ENCODE data around the gene BABAM2.

BABAM2 gene

GRCh38 chr2:28375742-28376631, 485.5 kb downstream of the BABAM2 start:
- no peak for DNase-seq (ENCODE audit: low read depth in 2 of 2)

GRCh38 chr2:28377195-28377816, 486.8 kb downstream of the BABAM2 start:
- no peak for DNase-seq (ENCODE audit: low read depth in 2 of 2)

GRCh38 chr2:28377984-28378678, 487.6 kb downstream of the BABAM2 start:
- no peak for DNase-seq (ENCODE audit: low read depth in 2 of 2)

GRCh38 chr2:28378679-28379584, 488.4 kb downstream of the BABAM2 start:
- no peak for DNase-seq (ENCODE audit: low read depth in 2 of 2)

- DNase-seq (ENCODE audit: low read depth in 2 of 2) = no peak
These were observed 489.7 kb downstream of the BABAM2 start for GRCh38 chr2:28380219-28380618.

- DNase-seq (ENCODE audit: low read depth in 2 of 2) = no peak
These were observed 491.0 kb downstream of the BABAM2 start for GRCh38 chr2:28381225-28382180.

- DNase-seq (ENCODE audit: low read depth in 2 of 2) = no peak
These were observed 492.2 kb downstream of the BABAM2 start for GRCh38 chr2:28382755-28383154.

- DNase-seq (ENCODE audit: low read depth in 2 of 2) = no peak
These were observed 496.8 kb downstream of the BABAM2 start for GRCh38 chr2:28387082-28387960.

Data from fibroblast of skin of left biceps (primary cell).